Endodermal cell (in vitro differentiated cells): ENCODE results near the gene KLHDC7B. TPM values are rescaled to one million over a fixed set of nuclear protein-coding genes. Genes with fewer than 3 reads are reported as not detected.

Source experiments
- DNase-seq: peaks from one replicate; pipeline ENCODE4 v3.0.0-alpha.2; 2017
- H3K27ac ChIP-seq: 2 replicates; pipeline ENCODE4 v1.5.1; 2013; ENCODE audit warnings: mild to moderate bottlenecking, low read depth, low read length, moderate library complexity
- H3K27me3 ChIP-seq: 2 replicates; pipeline ENCODE4 v1.6.1; 2013; ENCODE audit warnings: mild to moderate bottlenecking, low read length, moderate library complexity; ENCODE audit not compliant: insufficient read depth, control insufficient read depth, poor library complexity, severe bottlenecking
- H3K36me3 ChIP-seq: 2 replicates; pipeline ENCODE4 v1.7.0; 2013; ENCODE audit warnings: mild to moderate bottlenecking, low read length, moderate library complexity; ENCODE audit not compliant: control insufficient read depth, insufficient read depth
- H3K4me1 ChIP-seq: one replicate; pipeline ENCODE4 v1.7.0; 2013; ENCODE audit warnings: low read length; ENCODE audit not compliant: control insufficient read depth, insufficient read depth
- H3K4me3 ChIP-seq: 2 replicates; pipeline ENCODE4 v1.5.1; 2013; ENCODE audit warnings: mild to moderate bottlenecking, low read length, moderate library complexity
- H3K9ac ChIP-seq: 2 replicates; pipeline ENCODE4 v1.6.1; 2013; ENCODE audit warnings: mild to moderate bottlenecking, low read length, moderate library complexity; ENCODE audit not compliant: poor library complexity, severe bottlenecking; ENCODE audit errors: extremely low read depth
- H3K9me3 ChIP-seq: 2 replicates; pipeline ENCODE4 v1.6.1; 2013; ENCODE audit warnings: mild to moderate bottlenecking, low read length, moderate library complexity; ENCODE audit not compliant: control insufficient read depth
- H3K27ac Mint-ChIP-seq: 2 replicates; pipeline ENCODE4 v1.8.0; 2020; ENCODE audit warnings: mixed read lengths
- H3K27me3 Mint-ChIP-seq: 2 replicates; pipeline ENCODE4 v1.8.0; 2021; ENCODE audit warnings: mild to moderate bottlenecking, mixed read lengths; ENCODE audit not compliant: insufficient read depth
- H3K36me3 Mint-ChIP-seq: 2 replicates; pipeline ENCODE4 v1.8.0; 2020; ENCODE audit warnings: low read depth, mixed read lengths
- H3K4me1 Mint-ChIP-seq: 2 replicates; pipeline ENCODE4 v1.8.0; 2020; ENCODE audit warnings: mixed read lengths
- H3K4me3 Mint-ChIP-seq: 2 replicates; pipeline ENCODE4 v1.8.0; 2020; ENCODE audit warnings: mild to moderate bottlenecking, moderate library complexity, mixed read lengths
- H3K9me3 Mint-ChIP-seq: 2 replicates; pipeline ENCODE4 v1.8.0; 2020; ENCODE audit warnings: mild to moderate bottlenecking, mixed read lengths
- CTCF ChIP-seq: fragments of 200-600 bp; sonication (generic); conservative IDR thresholded peaks from 2 replicates; pipeline ENCODE4 v1.5.0; 2021; ENCODE audit warnings: antibody characterized with exemption, mild to moderate bottlenecking
- WGBS, 2 experiments: methylation state at CpG; one replicate each; pipeline versions ENCODE4 v1.1.5 to v1.1.7; 2013; ENCODE audit warnings: missing lambda C conversion rate in 2 of 2, mixed read lengths in 1 of 2; ENCODE audit not compliant: insufficient coverage in 1 of 2, insufficient read length in 1 of 2; 5-methylcytosine and 5-hydroxymethylcytosine counted together
- total RNA-seq, 2 donors: library from RNA; stranded (reverse); fragmentation: NEBNext Ultra II Directional in 1 of 2; extraction: Animal tissue kit (Norgen Biotek cat#: 25700) in 1 of 2; gene quantifications; 2 replicates in 1 of 2; 3 replicates in 1 of 2; pipeline ENCODE4 v1.2.1, GENCODE V29; 2021

The KLHDC7B gene
- total RNA-seq, 2 donors from 2014 or later, result not detected

GRCh38 chr22:50500452-50500851 is 45.2 kb upstream of the KLHDC7B start:
- peaks cover 2% of the 10 kb centered on the region for H3K36me3 Mint-ChIP-seq
- H3K27ac Mint-ChIP-seq, result no peak overlapping the region
- no peak for TF ChIP-seq CTCF
- H3K4me1 Mint-ChIP-seq, result no peaks in the 10 kb centered on the region
- H3K4me3 Mint-ChIP-seq, result no peak overlapping the region
- H3K9ac ChIP-seq, result no peak overlapping the region
- DNase-seq, result no peak
- peaks cover 8% of the 10 kb centered on the region for H3K27me3 Mint-ChIP-seq
- H3K9me3 Mint-ChIP-seq, result no peaks in the 10 kb centered on the region
- no peaks in the 10 kb centered on the region for H3K9me3 ChIP-seq
- H3K27ac ChIP-seq, result no peak overlapping the region
- H3K27me3 ChIP-seq, result no peaks in the 10 kb centered on the region
- no peak overlapping the region for H3K4me3 ChIP-seq
- H3K4me1 ChIP-seq, result no peaks in the 10 kb centered on the region
- WGBS, 2 experiments, result 95 to 99% methylated on average over 11 to 12 of the region's 12 CpGs
- peaks cover 10% of the 10 kb centered on the region for H3K36me3 ChIP-seq

- Mint-ChIP-seq H3K9me3 (no peaks in the 10 kb centered on the region), H3K4me1 (no peaks in the 10 kb centered on the region), H3K27ac (no peak overlapping the region), H3K4me3 (no peak overlapping the region), H3K27me3 (peaks cover 2% of the 10 kb centered on the region), H3K36me3 (peaks cover 2% of the 10 kb centered on the region)
- Histone ChIP-seq H3K9me3 (no peaks in the 10 kb centered on the region), H3K4me3 (no peak overlapping the region), H3K9ac (no peak overlapping the region), H3K36me3 (peaks cover 15% of the 10 kb centered on the region), H3K27ac (no peak overlapping the region), H3K27me3 (no peaks in the 10 kb centered on the region), H3K4me1 (no peaks in the 10 kb centered on the region)
- DNase-seq, result no peak
- WGBS, 2 experiments, result 98% methylated on average over 6 of the region's 6 CpGs
- TF ChIP-seq CTCF, result no peak
Measured at GRCh38 chr22:50502096-50502495, 43.6 kb upstream of the KLHDC7B start.

- Histone ChIP-seq H3K4me1 (no peaks in the 10 kb centered on the region), H3K27me3 (no peaks in the 10 kb centered on the region), H3K9ac (no peak overlapping the region), H3K27ac (no peak overlapping the region), H3K36me3 (peaks cover 15% of the 10 kb centered on the region), H3K9me3 (no peaks in the 10 kb centered on the region), H3K4me3 (no peak overlapping the region)
- no peak for TF ChIP-seq CTCF
- Mint-ChIP-seq H3K4me3 (no peak overlapping the region), H3K36me3 (peaks cover 2% of the 10 kb centered on the region), H3K9me3 (no peaks in the 10 kb centered on the region), H3K4me1 (no peaks in the 10 kb centered on the region), H3K27me3 (no peaks in the 10 kb centered on the region), H3K27ac (no peak overlapping the region)
- DNase-seq, result no peak
- 94 to 96% methylated on average over 16 to 24 of the region's 24 CpGs for WGBS, 2 experiments
Measured at GRCh38 chr22:50502628-50503474, 42.8 kb upstream of the KLHDC7B start.
